ENCODE data around the gene CPLX3. TPM values are rescaled to one million over a fixed set of nuclear protein-coding genes. Genes with fewer than 3 reads are reported as not detected.

CPLX3 gene
- polyA plus RNA-seq, 3 donors: 0.12 TPM; not detected in 2

DNA sequence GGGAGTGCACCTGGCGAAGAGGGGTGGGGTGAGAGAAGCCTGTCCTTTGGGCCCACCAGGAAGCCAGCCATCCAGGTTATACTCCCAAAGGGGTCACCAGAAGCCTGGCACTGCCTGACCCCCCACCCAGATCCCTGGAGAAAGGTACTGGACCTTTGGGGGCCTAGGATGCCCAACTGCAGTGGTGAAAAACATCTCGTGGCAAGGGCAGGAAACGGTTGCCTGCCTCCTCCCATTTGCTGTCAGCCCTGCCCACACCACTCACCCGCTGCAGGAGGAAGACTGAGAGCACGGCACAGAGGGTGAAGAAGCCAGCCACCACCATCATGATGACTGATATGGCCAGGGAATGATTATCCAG lies 18.8 kb downstream of the CPLX3 start:
- H3K4me3 ChIP-seq (replicated peaks in 1 of 3; ENCODE audit: low read depth in 2 of 3, low read length in 3 of 3): no peak overlapping the region
- intact Hi-C loops (cut with micrococcal nuclease): loop anchor here (10.0 kb wide), 1 partner anchor 60 kb away; the partner anchor contains the start of gene FAM219B (in 2 of the 2)
- H3K27me3 Mint-ChIP-seq (ENCODE audit: low read depth in 3 of 3): peaks cover 0 to 3% (median 0%) of the 10 kb centered on the region in 3 donors
- H3K27ac Mint-ChIP-seq: peak overlapping the region in 4 of 7 donors; percentile 17 to 72 (median 38)
- H3K9me3 ChIP-seq (replicated peaks in 1 of 2; ENCODE audit: control insufficient read depth in 1 of 2, insufficient read depth in 1 of 2, low read length in 2 of 2): no peaks in the 10 kb centered on the region
- H3K4me1 Mint-ChIP-seq: peaks cover 37% of the 10 kb centered on the region
- no peak overlapping the region for H3K4me2 ChIP-seq (replicated peaks; ENCODE audit: extremely low read depth, low read length, poor library complexity, severe bottlenecking)
- H3K27me3 ChIP-seq (ENCODE audit: control insufficient read depth in 2 of 2, insufficient read depth in 2 of 2, low read length in 2 of 2): no peaks in the 10 kb centered on the region
- DNase-seq: no peak
- peaks cover 16 to 22% of the 10 kb centered on the region in 2 donors for H3K4me1 ChIP-seq (ENCODE audit: control insufficient read depth in 1 of 2, insufficient read depth in 2 of 2, low read length in 2 of 2)
- H3K79me2 ChIP-seq (ENCODE audit: insufficient read depth, low read length): peaks cover 2% of the 10 kb centered on the region
- TF ChIP-seq, protein P1, sequence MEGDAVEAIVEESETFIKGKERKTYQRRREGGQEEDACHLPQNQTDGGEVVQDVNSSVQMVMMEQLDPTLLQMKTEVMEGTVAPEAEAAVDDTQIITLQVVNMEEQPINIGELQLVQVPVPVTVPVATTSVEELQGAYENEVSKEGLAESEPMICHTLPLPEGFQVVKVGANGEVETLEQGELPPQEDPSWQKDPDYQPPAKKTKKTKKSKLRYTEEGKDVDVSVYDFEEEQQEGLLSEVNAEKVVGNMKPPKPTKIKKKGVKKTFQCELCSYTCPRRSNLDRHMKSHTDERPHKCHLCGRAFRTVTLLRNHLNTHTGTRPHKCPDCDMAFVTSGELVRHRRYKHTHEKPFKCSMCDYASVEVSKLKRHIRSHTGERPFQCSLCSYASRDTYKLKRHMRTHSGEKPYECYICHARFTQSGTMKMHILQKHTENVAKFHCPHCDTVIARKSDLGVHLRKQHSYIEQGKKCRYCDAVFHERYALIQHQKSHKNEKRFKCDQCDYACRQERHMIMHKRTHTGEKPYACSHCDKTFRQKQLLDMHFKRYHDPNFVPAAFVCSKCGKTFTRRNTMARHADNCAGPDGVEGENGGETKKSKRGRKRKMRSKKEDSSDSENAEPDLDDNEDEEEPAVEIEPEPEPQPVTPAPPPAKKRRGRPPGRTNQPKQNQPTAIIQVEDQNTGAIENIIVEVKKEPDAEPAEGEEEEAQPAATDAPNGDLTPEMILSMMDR (IDR thresholded peaks at IDR 0.05): no peak
- peaks cover 55 to 60% of the 10 kb centered on the region in 2 donors for H3K36me3 ChIP-seq (replicated peaks in 1 of 2; ENCODE audit: control insufficient read depth in 1 of 2, insufficient read depth in 2 of 2, low read length in 2 of 2)
- no peak overlapping the region for H3K9ac ChIP-seq (ENCODE audit: insufficient read depth, low read length, poor library complexity, severe bottlenecking)
- 50% methylated on average over 2 of the region's 5 CpGs for WGBS (ENCODE audit: insufficient coverage)
- peaks cover 50% of the 10 kb centered on the region for H4K20me1 ChIP-seq (ENCODE audit: insufficient read depth, low read length)
- H3K36me3 Mint-ChIP-seq: peaks cover 49 to 66% of the 10 kb centered on the region in 2 donors
- no peak overlapping the region for H2AFZ ChIP-seq (ENCODE audit: insufficient read depth, low read depth, low read length, poor library complexity, severe bottlenecking)
- no peaks in the 10 kb centered on the region for H3K9me3 Mint-ChIP-seq
- no peak overlapping the region for H3K27ac ChIP-seq (ENCODE audit: low read depth in 1 of 2, low read length in 2 of 2)
- H3K4me3 Mint-ChIP-seq: no peak overlapping the region

DNA sequence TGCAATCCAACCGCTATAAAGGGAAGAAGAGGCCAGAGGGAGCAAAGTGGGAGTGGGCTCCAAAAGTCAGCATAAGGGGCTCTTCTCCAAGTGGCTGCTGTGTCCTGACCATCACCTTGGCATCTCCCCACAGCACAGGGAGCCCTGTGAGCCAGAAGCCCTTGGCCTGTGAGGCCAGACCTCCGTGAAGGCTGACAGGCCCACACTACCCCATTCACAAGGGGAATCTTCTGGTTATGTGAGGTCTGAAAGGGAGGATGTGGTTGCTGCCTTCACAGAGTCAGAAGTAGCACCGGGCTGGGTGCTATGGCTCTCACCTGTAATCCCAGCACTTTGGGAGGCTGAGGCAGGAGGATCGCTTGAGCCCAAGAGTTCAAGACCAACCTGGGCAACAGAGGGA lies 19.2 kb downstream of the CPLX3 start:
- H3K4me1 ChIP-seq (ENCODE audit: control insufficient read depth in 1 of 2, insufficient read depth in 2 of 2, low read length in 2 of 2): peaks cover 16 to 22% of the 10 kb centered on the region in 2 donors
- DNase-seq: no peak
- Mint-ChIP-seq H3K4me1 (peaks cover 37% of the 10 kb centered on the region), H3K4me3 (no peak overlapping the region), H3K9me3 (no peaks in the 10 kb centered on the region), H3K27ac (peak overlapping the region in 1 of 7 donors; percentile 17), H3K27me3 (ENCODE audit: low read depth in 3 of 3) (peaks cover 0 to 3% (median 0%) of the 10 kb centered on the region in 3 donors), H3K36me3 (peaks cover 53 to 68% of the 10 kb centered on the region in 2 donors)
- H3K79me2 ChIP-seq (ENCODE audit: insufficient read depth, low read length): peaks cover 2% of the 10 kb centered on the region
- peaks cover 54% of the 10 kb centered on the region for H4K20me1 ChIP-seq (ENCODE audit: insufficient read depth, low read length)
- H3K27ac ChIP-seq (ENCODE audit: low read depth in 1 of 2, low read length in 2 of 2): no peak overlapping the region
- no peak overlapping the region for H2AFZ ChIP-seq (ENCODE audit: insufficient read depth, low read depth, low read length, poor library complexity, severe bottlenecking)
- H3K4me2 ChIP-seq (replicated peaks; ENCODE audit: extremely low read depth, low read length, poor library complexity, severe bottlenecking): no peak overlapping the region
- 49% methylated on average over 3 of the region's 4 CpGs for WGBS (ENCODE audit: insufficient coverage)
- no peak overlapping the region for H3K4me3 ChIP-seq (replicated peaks in 1 of 3; ENCODE audit: low read depth in 2 of 3, low read length in 3 of 3)
- H3K9ac ChIP-seq (ENCODE audit: insufficient read depth, low read length, poor library complexity, severe bottlenecking): no peak overlapping the region
- no peaks in the 10 kb centered on the region for H3K27me3 ChIP-seq (ENCODE audit: control insufficient read depth in 2 of 2, insufficient read depth in 2 of 2, low read length in 2 of 2)
- TF ChIP-seq, protein P1 (IDR thresholded peaks at IDR 0.05): no peak
- intact Hi-C loops (cut with micrococcal nuclease): loop anchor here (10.0 kb wide), 1 partner anchor 59 kb away; the partner anchor contains the start of gene FAM219B (in 2 of the 2)
- H3K36me3 ChIP-seq (replicated peaks in 1 of 2; ENCODE audit: control insufficient read depth in 1 of 2, insufficient read depth in 2 of 2, low read length in 2 of 2): peaks cover 59 to 64% of the 10 kb centered on the region in 2 donors
- no peaks in the 10 kb centered on the region for H3K9me3 ChIP-seq (replicated peaks in 1 of 2; ENCODE audit: control insufficient read depth in 1 of 2, insufficient read depth in 1 of 2, low read length in 2 of 2)
